GM12864 (cell line): ENCODE data around the gene BCLAF3.

Source experiments
- DNase-seq: peaks from one replicate; pipeline ENCODE4 v3.0.0-alpha.2; 2011; ENCODE audit warnings: low read depth
- H3K4me3 ChIP-seq: 2 replicates; pipeline ENCODE4 v1.5.1; 2011; ENCODE audit warnings: mild to moderate bottlenecking, low read depth, low read length, control low read depth
- CTCF ChIP-seq: IDR thresholded peaks from 2 replicates; pipeline ENCODE4 v1.5.1; 2011; ENCODE audit warnings: low read depth, mild to moderate bottlenecking, moderate library complexity, low read length, control low read depth, inconsistent platforms; ENCODE audit errors: missing control alignments

The BCLAF3 gene

GRCh38 chrX:19972984-19973383 is 17.9 kb downstream of the BCLAF3 start:
- no peak for TF ChIP-seq CTCF
- H3K4me3 ChIP-seq = no peak overlapping the region
- no peak for DNase-seq

- no peak for TF ChIP-seq CTCF
Observed at GRCh38 chrX:19968276-19968675, 22.6 kb downstream of the BCLAF3 start.

DNA sequence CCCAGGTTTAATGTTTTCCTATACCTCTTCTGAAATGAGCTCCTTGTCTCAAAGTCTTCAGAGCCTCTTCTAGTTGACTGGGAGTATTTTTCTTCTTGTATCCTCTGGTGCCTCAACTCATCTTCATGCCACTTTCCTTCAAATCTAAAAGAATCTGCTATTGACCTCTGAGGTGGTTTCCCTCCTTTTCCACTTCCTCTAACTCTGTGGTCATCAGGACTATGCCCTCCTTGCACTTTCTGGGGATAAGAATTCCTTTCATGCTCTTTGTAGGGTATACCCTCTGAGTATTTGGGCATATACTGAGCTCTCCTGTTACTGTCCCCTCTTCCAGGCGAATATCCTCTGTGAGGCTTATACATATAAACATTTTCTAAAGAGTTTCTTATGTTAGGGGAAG is 24.8 kb downstream of the BCLAF3 start:
- DNase-seq = no peak
- H3K4me3 ChIP-seq = no peak overlapping the region
- TF ChIP-seq CTCF = no peak

More at GRCh38 chrX:19968276-19968675, 22.6 kb downstream of the BCLAF3 start:
- H3K4me3 ChIP-seq = no peak overlapping the region
- no peak for DNase-seq

DNA sequence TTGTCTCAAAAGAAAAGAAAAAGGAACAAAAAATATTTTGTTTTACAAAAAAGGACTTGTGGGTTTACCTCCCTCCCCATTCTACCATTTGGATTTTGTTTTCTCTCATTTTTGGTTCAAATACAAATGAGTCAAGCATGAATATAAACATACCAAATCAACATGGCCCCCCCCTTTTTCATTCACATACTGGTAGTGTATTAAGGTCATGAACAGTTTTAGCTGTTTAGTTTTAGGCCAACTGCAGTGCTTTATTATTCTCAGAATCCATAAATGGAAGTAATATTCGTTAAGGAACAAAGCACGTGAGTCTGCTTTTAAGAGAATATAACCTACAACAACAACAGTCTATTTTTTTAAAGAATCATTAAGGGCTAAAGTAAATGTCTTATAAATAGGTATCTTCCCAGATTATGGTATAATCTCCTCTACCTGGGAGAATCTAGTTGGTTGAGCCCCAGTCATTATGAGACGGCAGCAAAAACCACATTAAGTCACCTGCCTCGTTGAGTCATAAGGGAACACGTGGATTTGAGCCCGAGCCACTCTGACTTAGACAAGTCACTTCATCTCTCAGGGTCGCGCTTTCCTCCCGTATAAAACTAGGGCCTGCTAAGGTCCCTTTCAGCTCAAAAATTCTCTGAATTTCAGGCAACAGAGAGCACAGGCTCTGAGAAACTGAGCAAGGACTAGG is 26.7 kb downstream of the BCLAF3 start:
- H3K4me3 ChIP-seq = no peak overlapping the region
- DNase-seq = peak; percentile 29
- TF ChIP-seq CTCF = no peak

DNA sequence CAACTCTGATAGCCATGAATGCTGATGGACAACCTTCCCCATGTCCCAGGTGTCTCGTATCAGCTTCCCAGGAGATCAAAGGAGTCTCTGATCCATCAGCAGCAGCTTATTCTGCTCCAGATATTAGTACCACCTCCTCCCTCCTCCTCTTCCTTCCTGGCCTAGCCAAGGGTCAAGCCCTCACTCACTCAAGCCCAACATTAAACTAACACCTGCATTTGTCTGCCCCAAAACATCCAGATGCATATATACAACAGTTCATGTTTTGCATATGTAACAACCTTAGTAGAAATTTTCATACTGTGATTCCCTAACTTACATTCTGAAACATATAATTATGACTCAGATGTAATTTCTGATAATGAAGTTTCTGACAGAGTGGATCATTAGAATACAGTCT is 29.9 kb downstream of the BCLAF3 start:
- H3K4me3 ChIP-seq = no peak overlapping the region
- no peak for TF ChIP-seq CTCF
- no peak for DNase-seq

DNA sequence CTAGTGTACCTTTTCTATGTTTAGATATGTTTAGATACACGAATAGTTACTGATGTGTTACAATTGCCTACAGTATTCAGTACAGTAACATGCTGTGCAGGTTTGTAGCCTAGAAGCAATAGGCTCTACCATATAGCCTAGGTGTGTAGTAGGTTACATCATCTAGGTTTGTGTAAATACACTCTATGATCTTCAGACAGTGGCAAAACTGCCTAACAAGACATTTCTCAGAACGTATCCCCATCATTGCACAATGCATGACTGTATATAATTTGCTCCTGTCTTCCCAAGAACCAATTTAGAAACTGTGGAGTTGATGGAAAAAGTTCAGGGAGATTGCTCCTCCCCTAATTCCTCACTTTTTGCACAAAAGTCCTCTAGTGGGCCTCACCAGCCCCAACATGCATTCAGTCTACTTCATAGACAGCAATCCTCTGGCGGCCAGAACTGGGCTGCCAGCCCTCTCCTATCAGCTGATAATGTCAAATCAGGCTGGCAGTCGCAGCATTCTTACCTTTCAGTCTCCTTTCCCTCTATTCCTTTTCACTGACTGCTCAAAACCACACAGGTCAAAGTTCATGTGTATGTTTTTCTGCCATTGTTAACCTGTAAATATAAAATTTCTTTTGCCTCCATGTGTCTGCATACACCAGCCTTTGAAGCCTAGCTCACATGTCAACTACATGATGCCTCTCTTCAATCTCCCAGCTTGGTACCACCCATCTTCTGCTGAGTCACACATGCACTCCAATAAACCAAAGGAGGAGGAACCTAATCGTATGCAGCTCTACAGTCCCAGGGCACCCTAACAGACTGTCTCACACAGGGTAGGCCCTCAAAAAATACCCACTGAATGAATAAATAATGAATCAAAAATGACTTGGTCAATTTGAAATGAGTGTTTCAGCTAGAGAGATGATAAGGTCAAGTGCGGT is 32.0 kb downstream of the BCLAF3 start:
- H3K4me3 ChIP-seq = no peak overlapping the region
- no peak for TF ChIP-seq CTCF
- no peak for DNase-seq
